H1 (cell line): Measurements from ENCODE around the gene FSTL4. TPM values are rescaled to one million over a fixed set of nuclear protein-coding genes. Genes with fewer than 3 reads are reported as not detected.

Source experiments
- ATF3 ChIP-seq: IDR thresholded peaks from 2 replicates; pipeline ENCODE4 v1.6.1; 2011; ENCODE audit warnings: low read depth, mild to moderate bottlenecking, low read length; ENCODE audit not compliant: insufficient read depth
- CBX5 ChIP-seq: fragments of 300-800, 300-1000 bp; sonication (generic); IDR thresholded peaks from 2 replicates; pipeline ENCODE4 v1.7.1; 2016; ENCODE audit warnings: antibody characterized with exemption, low read length, low read depth
- E2F6 ChIP-seq: IDR thresholded peaks from 2 replicates; pipeline ENCODE4 v1.6.1; 2012; ENCODE audit warnings: inconsistent platforms
- EZH2 ChIP-seq: fragments of 200-600 bp; sonication (generic); IDR thresholded peaks from 2 replicates; pipeline ENCODE4 v1.7.1; 2012; ENCODE audit warnings: low read depth, mild to moderate bottlenecking, moderate library complexity, low read length, inconsistent platforms; ENCODE audit not compliant: severe bottlenecking
- HDAC6 ChIP-seq: IDR thresholded peaks from one replicate; pipeline ENCODE4 v1.7.1; 2012; ENCODE audit warnings: low read depth, mild to moderate bottlenecking, inconsistent platforms, low read length, moderate library complexity
- JUND ChIP-seq: IDR thresholded peaks from 2 replicates; pipeline ENCODE4 v1.6.1; 2011; ENCODE audit warnings: mild to moderate bottlenecking, improper control_type of control experiment, low read length
- KDM5A ChIP-seq: fragments of 200-600 bp; IDR thresholded peaks from 2 replicates; pipeline ENCODE4 v1.7.1; 2012; ENCODE audit warnings: mild to moderate bottlenecking, low read length, inconsistent platforms, mixed read lengths
- PHF8 ChIP-seq: fragments of 200-600 bp; sonication (generic); conservative IDR thresholded peaks from 2 replicates; pipeline ENCODE4 v1.7.1; 2012; ENCODE audit warnings: low read depth, mild to moderate bottlenecking, inconsistent platforms, low read length, moderate library complexity
- POU5F1 ChIP-seq: IDR thresholded peaks from 2 replicates; pipeline ENCODE4 v1.6.1; 2011; ENCODE audit warnings: low read depth, mild to moderate bottlenecking, low read length, moderate library complexity
- SP1 ChIP-seq: IDR thresholded peaks from 2 replicates; pipeline ENCODE4 v1.6.1; 2011; ENCODE audit warnings: low read depth, low read length
- TAF1 ChIP-seq: IDR thresholded peaks from 2 replicates; pipeline ENCODE4 v1.6.1; 2011; ENCODE audit warnings: mild to moderate bottlenecking, low read depth, low read length
- TBP ChIP-seq: IDR thresholded peaks from 2 replicates; pipeline ENCODE4 v1.6.1; 2011; ENCODE audit warnings: low read depth, low read length, improper control_type of control experiment
- YY1 ChIP-seq: IDR thresholded peaks from 2 replicates; pipeline ENCODE4 v1.6.1; 2011; ENCODE audit warnings: low read depth, mild to moderate bottlenecking, low read length
- polyA plus RNA-seq, 7 experiments: library from polyadenylated mRNA; depleted of rRNA in 3 of 7; stranded (reverse) in 5 of 7; unstranded in 2 of 7; fragments of >200 nt in 5 of 7; fragments of 200-250 nt in 2 of 7; gene quantifications; 1 replicate in 5 of 7; 2 replicates in 1 of 7; 4 replicates in 1 of 7; pipeline versions ENCODE4 v1.2.1 to v1.2.3, GENCODE V29; 2011 to 2013; ENCODE audit warnings: missing spikeins in 2 of 7, mixed read lengths in 2 of 7
- total RNA-seq: library from RNA; stranded (reverse); fragmentation: NEBNext Ultra II Directional; extraction: Animal tissue kit (Norgen Biotek cat#: 25700); gene quantifications from 2 replicates; pipeline ENCODE4 v1.2.1, GENCODE V29; 2021

Gene FSTL4
- total and polyA plus RNA-seq, 2 of the 8 experiments (the other 6 are each of a cell fraction or from before 2014, with no cell fraction given): 3.1 to 4.1 TPM

- TF ChIP-seq TAF1 (no peak), SP1 (no peak), PHF8 (no peak), EZH2 (no peak), HDAC6 (no peak), JUND (no peak), CBX5 (no peak), POU5F1 (no peak), ATF3 (no peak), KDM5A (no peak), YY1 (peak; percentile 80), TBP (no peak), E2F6 (peak; percentile 33; the same call in 1 of the 2 replicates)
These were observed 295.7 kb downstream of the FSTL4 start (continued) for GRCh38 chr5:133316346-133317343.
